8988T (cell line): ENCODE data around the gene LETM1.

ENCODE experiments used
- DNase-seq: peaks from one replicate; pipeline ENCODE4 v3.0.0; 2011

The LETM1 gene

DNA sequence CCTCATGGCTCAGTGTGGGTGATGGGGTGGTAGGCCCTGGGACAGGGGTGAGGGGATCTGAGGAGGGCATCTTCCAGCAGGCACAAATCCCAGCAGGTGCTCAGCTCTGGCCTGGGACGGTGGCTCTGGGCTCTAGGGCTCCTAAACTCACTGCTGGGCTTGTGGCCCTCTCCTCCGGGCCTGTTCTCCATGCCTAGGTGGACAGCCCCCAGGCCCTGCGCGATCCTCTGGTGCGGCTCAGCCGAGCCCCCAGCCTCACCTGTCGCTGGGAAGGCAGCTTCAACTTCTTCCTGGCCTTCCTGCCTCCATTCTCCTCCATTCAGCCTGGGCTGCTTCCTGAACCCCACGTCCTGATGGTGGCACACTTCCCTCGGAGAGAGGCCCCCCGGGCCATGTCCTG, 82.2 kb downstream of the LETM1 start:
- DNase-seq = no peak

DNA sequence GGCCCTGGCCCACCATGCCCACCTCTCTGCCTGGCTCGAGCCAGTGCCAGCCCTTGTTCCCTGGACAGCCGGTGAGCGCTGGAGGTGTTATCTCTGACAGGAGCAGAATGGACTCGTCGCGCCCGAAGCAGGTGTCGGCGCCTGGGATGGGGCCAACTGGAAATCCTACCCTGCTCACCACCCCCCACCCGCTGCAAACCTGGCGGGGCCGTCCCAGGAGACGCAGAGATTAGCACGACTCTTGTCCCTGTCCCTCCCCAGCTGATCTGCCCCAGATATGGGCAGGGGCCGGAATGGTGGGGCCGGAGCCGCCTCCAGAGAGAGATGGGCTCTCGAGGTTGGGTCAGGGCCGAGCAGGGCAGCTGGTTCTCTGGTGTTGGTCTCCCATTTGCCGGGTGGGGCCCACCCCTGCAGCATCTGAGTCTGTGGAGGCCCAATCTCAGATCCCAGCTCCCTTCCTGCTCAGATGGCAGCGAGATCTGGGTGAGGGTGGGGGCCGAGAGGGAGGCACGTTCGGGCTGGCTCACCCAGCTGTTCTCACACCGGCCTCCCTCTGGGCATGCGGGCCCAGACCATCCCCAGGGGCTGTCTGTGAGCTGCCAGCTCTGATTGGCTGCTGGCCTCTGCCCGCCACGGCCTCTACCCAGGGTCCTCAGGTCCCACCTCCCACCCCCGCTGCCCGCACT, 83.0 kb downstream of the LETM1 start:
- DNase-seq = no peak

DNA sequence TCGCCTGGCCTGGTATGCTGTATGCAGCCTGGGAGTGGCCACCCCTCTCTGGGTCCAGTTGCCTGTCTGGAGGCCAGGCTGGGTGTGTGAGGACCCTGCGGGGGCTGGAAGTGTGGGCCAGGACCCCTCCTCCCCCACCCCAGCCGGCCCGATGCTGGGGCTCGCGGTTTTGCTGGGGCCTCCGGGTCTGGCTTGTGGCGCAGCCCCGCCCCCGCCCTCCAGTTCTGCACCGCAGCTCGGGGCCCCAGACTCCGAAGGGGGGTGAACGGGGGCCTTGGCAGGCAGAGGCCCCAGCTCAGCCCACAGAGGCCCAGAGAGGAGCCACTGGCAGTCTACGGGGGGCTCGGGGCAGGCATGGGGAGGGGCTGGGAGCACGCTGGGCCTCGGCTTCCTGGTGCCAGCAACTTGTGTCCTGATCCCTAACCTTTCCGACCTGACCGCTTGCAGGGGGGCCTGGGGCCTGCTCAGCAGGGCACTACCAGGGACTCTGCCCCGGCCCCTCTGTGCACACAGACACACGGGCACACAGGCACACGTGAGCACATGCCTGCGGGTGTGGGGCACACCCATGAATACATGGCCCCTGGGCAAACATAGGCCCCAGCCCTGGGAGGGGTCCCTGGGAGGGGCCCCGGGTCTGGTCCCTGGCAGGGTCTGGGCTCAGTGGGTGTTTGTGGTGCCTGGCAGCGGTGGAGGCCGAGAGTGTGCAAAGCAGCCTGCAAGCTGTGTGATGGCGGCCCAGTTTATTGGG, 84.2 kb downstream of the LETM1 start:
- no peak for DNase-seq

DNA sequence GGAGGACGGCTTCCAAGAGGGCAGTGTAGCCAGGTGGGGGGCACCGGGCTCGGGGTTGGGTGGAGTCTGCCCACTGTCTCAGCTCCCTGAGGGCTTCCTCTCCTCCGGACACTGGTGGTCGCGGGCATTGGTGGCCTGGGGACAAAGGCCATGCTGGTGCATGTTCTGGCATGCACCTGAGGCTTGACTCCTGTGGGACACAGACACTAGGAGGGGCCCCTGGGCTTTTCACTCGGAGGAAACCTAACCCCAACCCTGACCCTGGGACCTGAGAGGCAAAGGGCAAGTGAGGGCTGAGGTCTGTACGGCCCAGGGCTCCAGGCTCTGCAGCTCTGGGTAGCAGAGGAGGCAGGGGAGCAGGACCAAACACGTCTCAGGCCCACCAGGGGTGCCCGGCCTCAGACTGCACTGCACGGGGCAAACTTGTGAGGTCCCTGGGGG, 85.1 kb downstream of the LETM1 start:
- no peak for DNase-seq

DNA sequence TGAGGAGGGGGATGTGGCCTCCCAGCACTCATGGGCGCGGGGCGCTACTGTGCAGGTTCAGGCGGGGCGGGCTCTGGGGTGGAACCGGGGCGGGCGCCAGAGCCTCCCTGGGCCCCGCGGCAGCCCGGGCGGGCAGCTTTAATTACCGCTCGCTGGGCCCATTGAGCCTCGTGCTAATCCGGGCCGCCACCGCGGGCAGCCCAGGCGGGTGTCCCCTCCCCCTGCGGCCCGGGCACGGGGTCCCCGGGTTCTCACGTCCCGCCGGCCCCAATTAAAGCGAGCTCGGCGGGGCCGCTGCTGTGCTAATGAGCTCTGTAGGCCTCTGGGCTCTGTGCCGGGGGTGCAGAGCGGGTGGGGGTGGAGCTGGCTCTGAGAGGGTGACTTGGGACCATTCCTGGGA, 85.7 kb downstream of the LETM1 start:
- no peak for DNase-seq

DNA sequence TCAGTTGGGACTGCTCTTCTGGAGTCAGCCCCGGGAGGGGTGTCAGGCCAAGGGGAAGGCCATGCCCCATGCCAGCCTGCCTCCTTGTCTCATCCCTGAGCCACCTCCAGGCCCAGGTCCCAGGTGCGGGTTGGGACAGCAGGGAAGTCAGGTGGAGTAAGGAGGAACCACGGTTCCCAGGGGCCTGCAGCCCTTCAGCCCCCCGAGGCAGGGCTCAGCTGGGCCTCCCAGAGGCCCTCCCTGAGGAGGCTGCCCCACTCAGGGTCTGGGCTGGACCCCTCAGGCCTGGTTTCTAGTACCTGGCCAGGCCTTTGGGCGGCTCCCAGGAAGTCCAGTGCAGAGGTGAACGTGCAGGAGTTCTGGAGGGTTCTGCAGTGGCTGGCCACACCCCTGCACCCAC, 86.3 kb downstream of the LETM1 start:
- no peak for DNase-seq

DNA sequence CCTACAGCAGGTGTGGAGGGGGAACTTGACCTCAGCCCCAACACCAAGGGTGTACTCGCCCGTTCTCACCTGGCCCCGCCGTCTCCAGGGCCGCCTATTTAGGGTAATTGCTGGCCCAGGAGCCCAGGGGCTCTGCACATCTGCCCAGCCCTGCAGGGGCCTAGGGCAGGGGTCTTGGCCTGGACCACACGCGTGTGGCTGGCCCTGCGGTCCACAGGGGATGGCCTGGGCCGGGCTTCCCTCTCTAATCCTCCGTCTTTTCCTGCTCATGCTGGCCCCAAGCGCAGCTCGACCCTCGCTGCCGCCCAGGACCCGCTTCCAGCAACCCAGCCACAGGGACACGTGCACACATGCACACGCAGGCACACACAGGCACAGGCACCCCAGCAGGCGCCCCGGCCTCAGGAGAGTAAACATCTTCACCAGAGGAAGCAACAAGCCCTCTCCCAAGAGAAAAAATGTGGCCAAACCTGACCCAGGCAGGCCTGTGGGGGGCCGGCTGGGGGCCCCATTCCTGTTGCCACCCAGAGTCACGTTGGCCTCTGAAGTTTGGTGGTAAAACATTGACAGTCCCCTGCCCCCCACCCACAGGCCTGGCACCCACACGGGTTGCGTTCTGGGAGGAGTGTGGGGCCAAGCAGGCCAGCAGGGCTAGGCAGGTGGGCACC, 87.5 kb downstream of the LETM1 start:
- DNase-seq = no peak

DNA sequence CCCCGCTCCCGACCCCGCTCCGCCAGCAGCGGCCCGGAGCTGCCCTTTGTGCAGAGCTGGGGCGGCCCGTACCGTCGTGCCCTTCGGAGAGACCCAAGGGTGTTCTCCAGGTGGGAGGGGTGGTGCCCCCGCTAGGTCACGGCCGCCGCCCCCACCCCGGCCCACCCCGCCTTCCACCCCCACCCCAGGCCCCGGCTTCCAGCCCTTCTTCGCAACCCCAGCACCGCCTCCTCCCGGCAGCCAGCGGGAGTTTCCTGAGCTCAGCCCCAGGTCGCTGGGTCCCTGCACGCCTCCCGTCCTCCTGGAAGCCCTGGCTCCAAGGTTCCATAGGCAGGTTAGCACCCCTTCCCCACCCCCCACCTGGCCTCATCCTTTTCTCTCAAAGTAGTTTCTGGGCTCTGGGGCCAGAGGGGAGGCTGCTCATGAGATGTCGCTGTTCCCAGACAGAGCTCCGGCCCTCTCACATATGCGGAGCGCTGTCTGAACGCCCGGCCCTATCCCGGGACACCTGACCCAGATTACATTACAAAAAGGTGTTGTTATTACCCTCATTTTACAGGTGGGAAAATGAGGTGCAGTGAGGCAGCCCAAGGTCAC, 88.1 kb downstream of the LETM1 start:
- peak; percentile 100 for DNase-seq

DNA sequence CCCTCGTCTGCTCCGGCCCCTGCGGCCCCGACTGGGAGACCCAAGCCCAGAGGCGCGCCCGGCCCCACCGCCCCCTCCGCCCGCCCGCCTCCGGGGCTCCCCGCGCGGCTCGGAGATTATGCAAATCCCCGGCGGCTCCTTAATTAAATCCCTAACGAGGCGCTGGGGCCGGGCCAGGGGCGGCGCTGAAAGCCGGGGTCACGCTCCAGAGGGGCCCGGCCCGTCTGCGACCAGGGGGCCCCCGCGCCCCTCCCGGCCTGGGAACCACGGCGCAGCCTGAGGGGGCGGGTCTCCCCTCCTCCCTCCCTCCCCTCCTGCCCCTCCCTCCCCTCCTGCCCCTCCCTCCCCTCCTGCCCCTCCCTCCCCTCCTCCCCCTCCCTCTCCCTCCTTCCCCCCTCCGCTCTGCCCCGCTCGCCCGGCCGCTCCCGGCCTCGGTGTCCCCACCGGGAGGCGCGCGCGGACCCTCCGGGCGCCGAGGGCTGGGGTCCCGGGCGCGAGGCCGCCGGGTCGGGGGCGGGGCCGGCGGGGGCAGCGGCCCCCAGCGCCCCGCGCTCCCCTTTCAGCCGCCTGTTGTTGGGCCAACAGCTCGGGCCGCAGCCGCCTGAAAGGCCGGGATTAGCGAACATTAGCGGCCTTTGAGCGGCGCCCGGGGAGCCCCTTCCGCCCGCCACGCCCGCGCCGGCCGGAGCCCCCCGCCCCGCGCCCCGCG, 88.7 kb downstream of the LETM1 start:
- DNase-seq = peak; percentile 93

DNA sequence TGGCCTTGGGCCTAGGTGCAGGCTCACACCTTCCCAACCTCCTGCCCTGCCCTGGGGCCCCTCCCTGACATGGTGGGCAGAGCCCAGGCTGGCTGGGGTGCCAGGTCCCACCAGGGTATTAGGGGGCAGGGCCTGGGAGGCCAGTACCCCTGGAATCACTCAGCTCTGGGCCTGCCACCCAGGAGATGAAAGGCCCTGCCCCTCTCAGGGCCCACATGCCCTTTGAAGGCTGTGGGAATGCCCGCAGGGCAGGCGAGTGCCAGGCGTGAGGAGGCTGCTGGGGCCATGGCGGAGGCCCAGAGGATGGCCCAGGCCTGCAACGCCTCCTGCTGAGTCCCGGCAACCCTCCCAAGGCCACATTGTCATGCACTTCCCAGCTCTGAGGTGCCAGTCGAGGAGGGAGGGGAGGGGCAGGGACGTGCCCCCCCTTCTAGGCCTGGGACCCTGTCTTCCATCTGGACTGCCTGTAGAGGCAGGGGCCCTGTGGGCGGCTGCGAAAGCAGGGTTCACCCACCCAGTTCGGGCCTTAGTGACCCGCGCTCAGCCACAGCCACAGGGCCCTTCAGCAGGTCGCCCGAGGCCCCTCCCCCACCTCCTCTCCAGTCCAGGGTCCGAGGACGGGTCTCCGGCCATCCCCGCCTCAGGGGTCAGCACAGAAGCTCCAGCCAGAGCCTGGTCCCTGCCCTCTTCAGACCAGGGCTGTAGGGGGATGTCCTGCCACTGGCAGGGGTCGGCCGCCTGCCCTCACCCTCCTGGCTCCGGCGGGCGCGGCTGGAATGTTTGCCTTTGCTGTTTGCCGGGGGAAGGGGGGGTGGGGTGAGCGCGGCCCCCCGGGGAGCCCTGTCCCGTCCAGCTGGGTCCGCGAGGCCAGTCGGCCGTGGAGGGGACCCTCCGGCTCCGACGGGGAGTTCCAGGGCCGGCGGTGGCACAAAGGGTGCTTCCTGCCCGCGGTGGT, 89.6 kb downstream of the LETM1 start:
- DNase-seq = peak; percentile 89

DNA sequence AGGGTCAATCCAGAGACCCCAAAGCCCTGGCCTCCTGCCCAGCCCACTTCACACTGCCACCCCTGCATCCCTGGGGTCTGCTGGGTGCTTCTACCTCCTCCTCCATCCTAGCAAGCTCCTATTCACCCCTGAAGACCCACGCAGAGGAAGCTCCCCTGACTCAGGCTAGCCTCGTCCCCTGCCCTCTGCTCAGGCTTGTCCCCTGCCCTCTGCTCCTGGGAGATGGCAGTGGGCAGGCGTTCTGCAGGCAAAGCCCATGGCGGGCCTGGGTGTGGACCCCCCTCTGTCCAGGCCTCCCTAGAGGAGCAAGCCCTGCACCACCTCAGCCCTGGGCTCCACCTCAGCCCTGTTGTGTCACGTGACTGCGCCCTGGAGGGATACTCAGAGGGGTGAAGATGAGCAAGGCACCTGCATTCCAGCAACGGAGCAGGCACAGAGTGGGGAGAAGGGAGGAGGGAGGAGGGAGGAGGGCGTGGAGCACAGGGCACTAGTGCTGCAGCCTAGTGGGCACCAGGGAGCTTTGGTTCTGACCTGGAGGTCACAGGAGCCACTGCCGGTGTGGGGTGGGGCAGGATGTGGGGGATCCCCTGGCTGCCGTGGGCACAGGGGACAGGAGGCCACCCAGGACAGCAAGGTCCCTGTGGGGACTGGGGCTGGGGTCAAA, 90.4 kb downstream of the LETM1 start:
- DNase-seq = no peak

DNA sequence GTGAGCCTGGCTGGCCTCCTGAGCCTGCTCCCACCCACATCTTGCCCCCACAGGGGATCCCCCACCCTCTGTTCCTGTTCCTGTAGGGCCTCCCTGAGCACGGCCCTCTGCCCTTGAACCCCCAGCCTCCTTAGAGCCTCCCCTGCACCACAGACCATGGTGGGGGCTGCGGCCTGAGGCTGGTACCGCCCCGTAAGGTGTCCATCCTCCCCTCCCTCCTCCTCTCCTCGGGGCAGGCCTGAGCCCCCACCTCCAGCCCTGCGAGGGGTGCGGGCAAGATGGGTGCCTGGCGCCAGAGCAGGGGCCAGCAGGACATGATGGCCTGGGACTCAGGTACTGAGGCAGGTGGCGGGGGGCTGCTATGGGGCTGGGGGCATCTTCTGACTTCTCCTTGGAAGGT, 91.3 kb downstream of the LETM1 start:
- no peak for DNase-seq

DNA sequence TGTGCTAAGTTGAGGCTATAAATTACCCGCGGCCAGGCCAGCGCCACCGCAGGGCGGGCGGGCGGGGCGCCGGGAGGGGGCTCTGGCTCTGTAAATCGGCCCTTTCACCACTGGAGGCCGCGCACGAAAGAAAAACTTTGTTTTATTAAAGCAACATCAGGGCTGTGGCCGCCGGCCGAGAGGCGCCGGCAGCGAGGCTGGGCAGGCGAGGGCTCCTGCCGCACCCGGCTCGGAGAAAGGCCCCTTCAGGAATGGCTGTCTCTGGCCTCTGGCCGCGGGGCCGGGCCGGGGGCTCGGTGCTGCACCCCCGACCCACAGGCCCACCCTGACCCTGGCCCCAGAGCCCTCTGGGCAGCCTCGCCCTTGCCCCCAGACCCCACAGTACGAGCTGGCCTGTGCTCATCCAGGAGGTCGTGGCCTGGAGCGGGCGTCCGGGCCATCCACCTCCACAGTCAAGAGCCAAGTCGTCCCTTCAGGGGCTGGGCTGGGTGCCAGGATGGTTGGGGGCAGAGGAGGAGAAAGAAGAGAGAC, 92.3 kb downstream of the LETM1 start:
- no peak for DNase-seq

DNA sequence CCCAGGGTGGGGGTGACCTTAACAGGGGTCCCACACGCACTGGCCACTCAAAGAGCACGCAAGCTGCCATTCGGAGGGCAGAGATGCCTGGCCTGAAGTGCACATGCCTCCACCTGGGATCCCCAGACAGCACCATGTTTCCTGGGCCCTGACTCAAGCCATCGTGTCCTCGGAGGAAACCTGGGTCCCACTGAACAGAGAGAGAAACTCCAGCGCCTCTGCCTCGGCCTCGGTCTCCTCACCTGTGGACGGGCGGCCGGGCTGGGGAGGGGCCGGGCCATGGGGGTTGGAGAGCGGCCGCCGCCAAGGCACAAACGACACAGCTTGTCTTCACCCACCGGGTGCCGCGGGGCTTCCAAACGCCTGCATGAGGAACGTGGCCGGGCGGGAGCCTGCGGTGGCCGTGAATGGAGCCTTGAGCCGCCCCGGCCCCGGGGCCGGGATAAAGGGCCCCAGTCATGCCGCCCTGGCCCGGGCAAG, 92.8 kb downstream of the LETM1 start:
- DNase-seq = no peak

DNA sequence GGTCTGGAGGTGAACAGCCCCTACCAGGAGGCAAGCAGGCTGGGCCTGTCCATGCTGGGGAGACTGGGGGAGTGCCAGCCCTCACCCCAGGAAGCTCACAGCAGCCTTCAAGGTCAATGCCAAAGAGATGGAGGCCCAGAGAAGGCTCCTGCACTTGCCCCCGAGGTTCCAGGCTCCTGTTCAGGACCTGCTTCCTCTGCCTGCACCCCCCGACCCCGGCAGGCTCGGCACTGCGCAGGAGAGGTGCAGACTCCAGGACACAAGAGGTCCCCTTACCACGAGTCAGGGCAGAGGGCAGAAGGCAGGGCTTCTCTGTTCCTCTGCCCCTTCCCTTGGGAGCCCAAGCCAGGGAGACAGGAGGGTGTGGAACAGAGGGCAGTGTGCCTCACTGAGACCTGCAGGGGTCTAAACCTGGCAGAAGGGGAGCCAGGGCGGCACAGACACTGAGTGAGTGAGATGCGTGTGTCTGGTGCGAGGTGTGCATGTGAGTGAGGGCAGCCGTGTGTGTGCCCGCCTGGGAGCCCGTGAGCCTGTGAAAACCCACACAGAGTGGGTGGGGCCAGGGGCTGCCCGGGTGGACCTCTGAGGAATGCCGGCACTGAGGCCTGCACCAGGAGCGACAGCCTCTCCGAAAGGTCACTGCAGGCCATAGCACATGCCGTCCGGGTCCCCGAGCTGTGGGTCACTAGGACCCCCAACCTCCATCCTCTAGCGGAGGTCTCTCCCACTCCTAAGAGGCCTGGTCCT, 93.5 kb downstream of the LETM1 start:
- no peak for DNase-seq
